ENCODE data around the gene TMEM101.
"Not testable (repeated sequence)": the region's sequence is repeated elsewhere in the genome, so short reads cannot be mapped to it uniquely, and the experiment has no call there.

The TMEM101 gene

GRCh38 chr17:44014437-44015172, at the start of gene TMEM101:
TMEM101 (minus strand) TSS chr17:44014963; CDS start chr17:44014952, 11 bp downstream.
- DNase-seq (ENCODE audit: low read depth in 1 of 2, low spot score in 1 of 2), result peak; percentile 68 to 89

GRCh38 chr17:44063704-44064639, 49.2 kb upstream of the TMEM101 start:
- no peak for DNase-seq (ENCODE audit: low read depth in 1 of 2, low spot score in 1 of 2)

GRCh38 chr17:44062871-44063270, 48.1 kb upstream of the TMEM101 start:
- no peak for DNase-seq (ENCODE audit: low read depth in 1 of 2, low spot score in 1 of 2)

GRCh38 chr17:44061446-44061845, 46.7 kb upstream of the TMEM101 start:
- no peak for DNase-seq (ENCODE audit: low read depth in 1 of 2, low spot score in 1 of 2)

GRCh38 chr17:44059101-44059892, 44.5 kb upstream of the TMEM101 start:
- DNase-seq (ENCODE audit: low read depth in 1 of 2, low spot score in 1 of 2), result no peak

- DNase-seq (ENCODE audit: low read depth in 1 of 2, low spot score in 1 of 2), result no peak
These were observed 38.5 kb upstream of the TMEM101 start for GRCh38 chr17:44053125-44053872.

GRCh38 chr17:44049294-44050060, 34.7 kb upstream of the TMEM101 start:
- DNase-seq (ENCODE audit: low read depth in 1 of 2, low spot score in 1 of 2), result no peak

- DNase-seq (ENCODE audit: low read depth in 1 of 2, low spot score in 1 of 2), result not testable (repeated sequence)
These were observed 32.1 kb upstream of the TMEM101 start for GRCh38 chr17:44046893-44047292.

- no peak for DNase-seq (ENCODE audit: low read depth in 1 of 2, low spot score in 1 of 2)
These were observed 30.7 kb upstream of the TMEM101 start for GRCh38 chr17:44045486-44045885.

GRCh38 chr17:44044071-44044470, 29.3 kb upstream of the TMEM101 start:
- no peak for DNase-seq (ENCODE audit: low read depth in 1 of 2, low spot score in 1 of 2)

- DNase-seq (ENCODE audit: low read depth in 1 of 2, low spot score in 1 of 2), result no peak
These were observed 28.5 kb upstream of the TMEM101 start for GRCh38 chr17:44043272-44043696.

- no peak for DNase-seq (ENCODE audit: low read depth in 1 of 2, low spot score in 1 of 2)
These were observed 25.3 kb upstream of the TMEM101 start for GRCh38 chr17:44039829-44040635.

GRCh38 chr17:44038604-44039011, 23.8 kb upstream of the TMEM101 start:
- DNase-seq (ENCODE audit: low read depth in 1 of 2, low spot score in 1 of 2), result no peak

- DNase-seq (ENCODE audit: low read depth in 1 of 2, low spot score in 1 of 2), result no peak
These were observed 22.7 kb upstream of the TMEM101 start for GRCh38 chr17:44037471-44037870.

GRCh38 chr17:44034688-44035087, 19.9 kb upstream of the TMEM101 start:
- DNase-seq (ENCODE audit: low read depth in 1 of 2, low spot score in 1 of 2), result not testable (repeated sequence)

GRCh38 chr17:44033861-44034408, 19.2 kb upstream of the TMEM101 start:
- DNase-seq (ENCODE audit: low read depth in 1 of 2, low spot score in 1 of 2), result no peak

- no peak for DNase-seq (ENCODE audit: low read depth in 1 of 2, low spot score in 1 of 2)
These were observed 15.7 kb upstream of the TMEM101 start for GRCh38 chr17:44030482-44030881.

GRCh38 chr17:44029736-44030135, 15.0 kb upstream of the TMEM101 start:
- DNase-seq (ENCODE audit: low read depth in 1 of 2, low spot score in 1 of 2), result no peak

GRCh38 chr17:44024853-44025252, 10.1 kb upstream of the TMEM101 start:
- DNase-seq (ENCODE audit: low read depth in 1 of 2, low spot score in 1 of 2), result no peak
